ENCODE data around the gene EXOC7.

The EXOC7 gene

GRCh38 chr17:76115138-76115754, 11.7 kb upstream of the EXOC7 start:
- DNase-seq (ENCODE audit: low spot score) = no peak
- no peak for TF ChIP-seq CTCF (IDR thresholded peaks at IDR 0.05)
- no peak overlapping the region for H3K27ac ChIP-seq
- no peak overlapping the region for H3K4me3 ChIP-seq

- Histone ChIP-seq H3K4me3 (no peak overlapping the region), H3K27ac (no peak overlapping the region)
- TF ChIP-seq CTCF (IDR thresholded peaks at IDR 0.05) = no peak
- no peak for DNase-seq (ENCODE audit: low spot score)
These were observed 8.4 kb upstream of the EXOC7 start for GRCh38 chr17:76111956-76112355.

- no peak overlapping the region for H3K4me3 ChIP-seq
- TF ChIP-seq CTCF (IDR thresholded peaks at IDR 0.05) = no peak
- H3K27ac ChIP-seq = no peak overlapping the region
- no peak for DNase-seq (ENCODE audit: low spot score)
These were observed 3.9 kb upstream of the EXOC7 start for GRCh38 chr17:76107509-76107908.

- no peak for DNase-seq (ENCODE audit: low spot score)
- Histone ChIP-seq H3K27ac (no peak overlapping the region), H3K4me3 (no peak overlapping the region)
- no peak for TF ChIP-seq CTCF (IDR thresholded peaks at IDR 0.05)
These were observed 3.1 kb upstream of the EXOC7 start for GRCh38 chr17:76106703-76107102.

- H3K27ac ChIP-seq = no peak overlapping the region
- no peak for DNase-seq (ENCODE audit: low spot score)
- no peak for TF ChIP-seq CTCF (IDR thresholded peaks at IDR 0.05)
- no peak overlapping the region for H3K4me3 ChIP-seq
These were observed 1.3 kb upstream of the EXOC7 start for GRCh38 chr17:76104896-76105231.

- no peak for DNase-seq (ENCODE audit: low spot score)
- TF ChIP-seq CTCF (IDR thresholded peaks at IDR 0.05) = no peak
- Histone ChIP-seq H3K4me3 (peak overlapping the region; percentile 95), H3K27ac (peak overlapping the region; percentile 70 to 76)
These were observed 731 bp upstream of the EXOC7 start for GRCh38 chr17:76104140-76104895.

- DNase-seq (ENCODE audit: low spot score) = no peak
- no peak for TF ChIP-seq CTCF (IDR thresholded peaks at IDR 0.05)
- peak overlapping the region; percentile 95 for H3K4me3 ChIP-seq
- peak overlapping the region; percentile 70 to 76 for H3K27ac ChIP-seq
These were observed 678 bp downstream of the EXOC7 start for GRCh38 chr17:76102944-76103273.

Measured in coronary artery (tissue), 2 donors.